MM.1S (cell line): ENCODE results near the gene LAMB3.

Experiments used
- DNase-seq: peaks from one replicate; pipeline ENCODE4 v3.0.0-alpha.2; 2015
- H2AFZ ChIP-seq: fragments of 300-600 bp; sonication (generic); 2 replicates; pipeline ENCODE4 v1.6.0; 2016; ENCODE audit warnings: antibody characterized with exemption, low read length
- H3F3A ChIP-seq: fragments of 300-600 bp; sonication (generic); 2 replicates; pipeline ENCODE4 v1.6.1; 2016; ENCODE audit warnings: mild to moderate bottlenecking, antibody characterized with exemption, low read length, moderate library complexity, mixed read lengths; ENCODE audit not compliant: insufficient read depth
- H3K27ac ChIP-seq: fragments of 300-600 bp; sonication (generic); 2 replicates; pipeline ENCODE4 v1.5.1; 2016; ENCODE audit warnings: mild to moderate bottlenecking, low read length
- H3K27me3 ChIP-seq: fragments of 300-600 bp; sonication (generic); replicated peaks from 2 replicates; pipeline ENCODE4 v1.6.0; 2016; ENCODE audit warnings: low read length; ENCODE audit not compliant: insufficient read depth
- H3K36me3 ChIP-seq: fragments of 300-600 bp; sonication (generic); replicated peaks from 2 replicates; pipeline ENCODE4 v1.6.1; 2016; ENCODE audit warnings: mild to moderate bottlenecking, low read length, mixed read lengths; ENCODE audit not compliant: insufficient read depth
- H3K4me1 ChIP-seq: fragments of 300-600 bp; sonication (generic); 2 replicates; pipeline ENCODE4 v1.6.1; 2016; ENCODE audit warnings: low read length, mixed read lengths
- H3K4me2 ChIP-seq: fragments of 300-600 bp; sonication (generic); 2 replicates; pipeline ENCODE4 v1.6.0; 2016; ENCODE audit warnings: low read depth, low read length
- H3K4me3 ChIP-seq: fragments of 300-600 bp; sonication (generic); 2 replicates; pipeline ENCODE4 v1.5.1; 2016; ENCODE audit warnings: low read length, mixed read lengths
- H3K79me2 ChIP-seq: fragments of 300-600 bp; sonication (generic); 2 replicates; pipeline ENCODE4 v1.6.1; 2016; ENCODE audit warnings: mixed run types, low read length, mixed read lengths
- H3K9ac ChIP-seq: fragments of 300-600 bp; sonication (generic); 2 replicates; pipeline ENCODE4 v1.6.1; 2016; ENCODE audit warnings: low read length, mixed read lengths
- H3K9me2 ChIP-seq: fragments of 300-600 bp; sonication (generic); replicated peaks from 2 replicates; pipeline ENCODE4 v1.6.1; 2016; ENCODE audit warnings: mild to moderate bottlenecking, low read length, mixed read lengths; ENCODE audit not compliant: insufficient read depth
- H3K9me3 ChIP-seq: fragments of 300-600 bp; sonication (generic); replicated peaks from 2 replicates; pipeline ENCODE4 v1.6.1; 2016; ENCODE audit warnings: mild to moderate bottlenecking, low read length, mixed read lengths; ENCODE audit not compliant: insufficient read depth
- H4K20me1 ChIP-seq: fragments of 300-600 bp; sonication (generic); 2 replicates; pipeline ENCODE4 v1.6.1; 2016; ENCODE audit warnings: mild to moderate bottlenecking, low read length, moderate library complexity, mixed read lengths; ENCODE audit not compliant: insufficient read depth
- CTCF ChIP-seq: fragments of 300-600 bp; sonication (generic); IDR thresholded peaks from 2 replicates; pipeline ENCODE4 v1.5.1; 2016; ENCODE audit warnings: antibody characterized with exemption, low read length, mixed read lengths
- EZH2 ChIP-seq: fragments of 300-600 bp; sonication (generic); optimal IDR thresholded peaks from 2 replicates; pipeline ENCODE3; 2017; ENCODE audit warnings: low read depth, mild to moderate bottlenecking, antibody characterized with exemption, low read length, mixed read lengths
- EZH2phosphoT487 ChIP-seq: fragments of 300-600 bp; sonication (generic); IDR thresholded peaks from 2 replicates; pipeline ENCODE4 v1.6.1; 2018; ENCODE audit warnings: antibody characterized with exemption, low read length

LAMB3 gene

DNA sequence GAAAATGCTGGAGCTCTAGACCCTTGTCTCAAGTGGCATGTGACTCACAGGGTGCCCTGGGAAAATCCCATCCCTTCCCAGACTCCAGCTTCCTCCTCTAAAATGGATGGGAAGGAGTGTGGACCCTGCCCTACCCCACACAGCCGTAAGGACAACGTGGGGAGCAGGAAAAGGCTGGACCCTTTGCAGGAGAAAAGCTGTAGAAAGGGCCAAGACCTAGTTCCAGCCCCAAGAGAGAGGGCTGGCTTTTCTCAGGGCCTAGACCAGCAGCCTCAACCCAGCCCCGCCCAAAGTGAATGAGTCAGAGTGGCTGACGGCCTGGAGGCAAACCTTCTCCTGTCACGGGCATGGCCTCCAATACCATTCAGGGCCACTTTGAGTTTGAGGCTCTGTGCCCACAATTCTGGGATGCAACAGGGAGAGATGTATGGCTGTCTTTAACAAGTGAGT is 1.1 kb downstream of the LAMB3 start:
- H2AFZ ChIP-seq, result peak overlapping the region; percentile 39; the same call in 1 of the 2 replicates
- no peaks in the 10 kb centered on the region for H3K27me3 ChIP-seq
- H3K4me2 ChIP-seq, result no peak overlapping the region
- DNase-seq, result peak; percentile 44
- no peak overlapping the region for H3K27ac ChIP-seq
- H4K20me1 ChIP-seq, result no peaks in the 10 kb centered on the region
- H3K36me3 ChIP-seq, result no peaks in the 10 kb centered on the region
- TF ChIP-seq EZH2phosphoT487 (no peak), EZH2 (no peak)
- H3K9ac ChIP-seq, result no peak overlapping the region
- no peak overlapping the region for H3K4me3 ChIP-seq
- peaks cover 34% of the 10 kb centered on the region for H3K4me1 ChIP-seq
- H3K9me3 ChIP-seq, result no peaks in the 10 kb centered on the region
- no peaks in the 10 kb centered on the region for H3K9me2 ChIP-seq
- no peaks in the 10 kb centered on the region for H3F3A ChIP-seq
- no peaks in the 10 kb centered on the region for H3K79me2 ChIP-seq

DNA sequence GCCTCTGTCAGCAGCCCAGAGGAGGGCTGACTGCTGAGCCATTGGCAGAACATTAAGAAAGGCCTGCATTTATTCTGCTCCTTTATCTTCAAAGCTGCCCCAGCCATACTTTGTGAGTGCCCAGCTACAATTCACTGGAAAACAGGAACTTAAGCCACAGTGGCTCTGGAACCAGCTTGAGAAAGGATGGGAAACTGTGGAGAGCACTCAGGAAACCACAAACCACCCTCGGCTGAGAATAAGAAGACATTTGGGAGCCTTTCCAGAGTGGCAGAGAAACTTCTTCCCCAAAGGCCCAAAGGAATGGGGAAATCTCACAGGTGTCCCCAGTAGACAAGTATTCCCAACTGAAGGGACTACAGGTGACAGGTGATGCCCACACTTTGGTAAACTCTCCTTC is 1.8 kb downstream of the LAMB3 start:
- H3K4me2 ChIP-seq, result no peak overlapping the region
- H4K20me1 ChIP-seq, result no peaks in the 10 kb centered on the region
- no peak overlapping the region for H2AFZ ChIP-seq
- H3K27ac ChIP-seq, result no peak overlapping the region
- H3K9ac ChIP-seq, result no peak overlapping the region
- TF ChIP-seq EZH2, result no peak
- TF ChIP-seq EZH2phosphoT487, result no peak
- no peak for TF ChIP-seq CTCF
- no peak for DNase-seq
- H3K27me3 ChIP-seq, result no peaks in the 10 kb centered on the region
- no peaks in the 10 kb centered on the region for H3K9me2 ChIP-seq
- peaks cover 34% of the 10 kb centered on the region for H3K4me1 ChIP-seq
- H3K79me2 ChIP-seq, result no peaks in the 10 kb centered on the region
- H3K36me3 ChIP-seq, result no peaks in the 10 kb centered on the region
- no peaks in the 10 kb centered on the region for H3F3A ChIP-seq
- no peaks in the 10 kb centered on the region for H3K9me3 ChIP-seq
- H3K4me3 ChIP-seq, result no peak overlapping the region

- Histone ChIP-seq H3K9me3 (no peaks in the 10 kb centered on the region), H3K4me1 (peaks cover 30% of the 10 kb centered on the region), H3K4me2 (no peak overlapping the region), H3K27ac (no peak overlapping the region), H3K79me2 (no peaks in the 10 kb centered on the region), H3K4me3 (no peak overlapping the region), H3K9ac (no peak overlapping the region), H3K36me3 (no peaks in the 10 kb centered on the region), H3K9me2 (no peaks in the 10 kb centered on the region), H2AFZ (no peak overlapping the region), H3F3A (no peaks in the 10 kb centered on the region), H4K20me1 (no peaks in the 10 kb centered on the region), H3K27me3 (no peaks in the 10 kb centered on the region)
- no peak for DNase-seq
- TF ChIP-seq EZH2 (no peak), CTCF (no peak), EZH2phosphoT487 (no peak)
Measured at GRCh38 chr1:209648931-209649776, 3.1 kb downstream of the LAMB3 start.

- Histone ChIP-seq H3K27me3 (no peaks in the 10 kb centered on the region), H3K9ac (no peak overlapping the region), H3K9me3 (no peaks in the 10 kb centered on the region), H3K27ac (no peak overlapping the region), H3K4me3 (no peak overlapping the region), H2AFZ (no peak overlapping the region), H3K4me2 (no peak overlapping the region), H3K9me2 (no peaks in the 10 kb centered on the region), H4K20me1 (no peaks in the 10 kb centered on the region), H3K79me2 (no peaks in the 10 kb centered on the region), H3K4me1 (peaks cover 22% of the 10 kb centered on the region), H3F3A (no peaks in the 10 kb centered on the region), H3K36me3 (no peaks in the 10 kb centered on the region)
- DNase-seq, result no peak
- TF ChIP-seq EZH2phosphoT487 (no peak), EZH2 (no peak), CTCF (no peak)
Measured at GRCh38 chr1:209648346-209648745, 3.9 kb downstream of the LAMB3 start.
